Right forelimb (tissue), 1 donor: ENCODE results near the gene AUTS2.

Source experiments
- DNase-seq: peaks from one replicate; pipeline ENCODE4 v3.0.0-alpha.2; 2018

The AUTS2 gene

DNA sequence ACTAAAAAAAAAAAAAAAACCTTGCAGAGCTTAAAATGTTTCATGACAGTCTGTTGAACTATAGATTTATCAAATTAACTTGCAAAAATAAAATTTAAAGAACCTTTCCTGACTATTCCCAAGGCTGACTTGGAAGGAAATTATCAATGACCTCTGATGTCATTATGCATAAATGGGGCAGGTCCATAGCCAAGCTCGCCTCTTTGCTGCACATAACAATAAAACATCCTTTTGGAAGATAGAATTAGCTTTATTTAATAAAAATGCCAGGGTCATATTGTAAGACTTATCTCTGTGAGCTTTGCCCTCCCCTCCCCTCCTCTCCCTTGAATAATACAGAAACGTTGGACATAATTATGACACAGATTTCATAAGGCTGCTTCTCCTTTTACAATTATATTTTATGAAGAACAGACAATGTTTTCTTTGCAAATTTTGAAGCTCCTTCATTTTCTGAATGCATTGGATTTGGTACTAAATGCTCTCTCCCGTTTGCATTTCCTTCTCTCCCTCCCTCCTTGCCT lies 444.8 kb downstream of the AUTS2 start:
- DNase-seq = no peak

DNA sequence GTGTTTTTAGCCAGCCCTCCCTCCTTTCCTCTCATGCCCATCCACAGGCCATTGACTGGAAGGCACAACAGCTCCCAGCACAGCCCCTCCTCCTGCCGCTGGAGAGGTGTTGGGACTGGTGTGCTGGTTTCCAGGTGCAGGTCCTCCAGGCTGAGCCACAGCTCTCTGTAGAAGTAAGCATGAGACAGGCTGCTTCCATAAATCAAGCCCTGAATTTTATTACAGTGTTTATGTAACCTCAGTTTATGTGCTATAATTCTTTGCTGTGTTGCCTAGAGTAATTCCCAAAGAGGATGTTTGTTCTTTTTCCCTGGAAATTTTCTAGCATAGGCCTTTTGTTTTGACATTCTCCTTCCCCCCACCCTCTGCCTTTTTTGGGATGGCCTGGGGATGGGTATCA lies 445.8 kb downstream of the AUTS2 start:
- DNase-seq = no peak

DNA sequence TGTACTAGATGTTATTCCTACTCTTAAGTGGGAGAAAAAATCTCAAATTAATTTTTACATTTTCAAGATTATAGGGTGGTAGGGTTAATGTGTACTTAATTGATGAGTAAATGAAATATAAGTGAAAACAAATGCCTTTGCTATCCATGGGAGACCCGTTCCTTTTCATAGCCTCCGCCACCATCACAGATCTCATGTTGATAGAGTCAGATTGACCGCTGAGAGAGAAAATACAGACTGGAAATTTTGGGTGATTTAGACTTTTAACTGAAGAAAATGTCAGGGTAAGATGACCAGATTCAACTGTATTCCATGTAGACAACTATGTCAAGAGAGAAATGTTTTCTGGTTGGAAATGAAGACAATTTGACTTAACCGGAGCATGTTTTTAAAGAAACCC lies 446.2 kb downstream of the AUTS2 start:
- DNase-seq = no peak

DNA sequence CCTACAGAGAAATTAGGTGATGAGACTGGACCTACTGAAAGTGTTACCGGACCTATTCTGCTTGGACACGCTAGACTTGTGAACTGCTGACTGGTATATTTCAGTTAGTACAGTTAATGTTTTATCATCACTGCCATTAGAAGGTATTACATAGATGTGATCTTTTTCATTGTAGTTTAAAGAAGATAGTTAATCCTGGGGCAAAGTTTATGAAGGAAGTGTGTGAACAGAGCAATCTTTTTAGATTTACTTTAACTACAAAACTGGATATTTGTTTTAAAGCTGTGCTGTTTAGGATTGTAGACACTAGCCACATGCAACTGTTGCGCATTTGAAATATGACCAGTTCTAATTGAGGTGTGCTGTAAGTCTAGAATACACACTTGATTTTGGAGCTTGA lies 446.7 kb downstream of the AUTS2 start:
- no peak for DNase-seq

DNA sequence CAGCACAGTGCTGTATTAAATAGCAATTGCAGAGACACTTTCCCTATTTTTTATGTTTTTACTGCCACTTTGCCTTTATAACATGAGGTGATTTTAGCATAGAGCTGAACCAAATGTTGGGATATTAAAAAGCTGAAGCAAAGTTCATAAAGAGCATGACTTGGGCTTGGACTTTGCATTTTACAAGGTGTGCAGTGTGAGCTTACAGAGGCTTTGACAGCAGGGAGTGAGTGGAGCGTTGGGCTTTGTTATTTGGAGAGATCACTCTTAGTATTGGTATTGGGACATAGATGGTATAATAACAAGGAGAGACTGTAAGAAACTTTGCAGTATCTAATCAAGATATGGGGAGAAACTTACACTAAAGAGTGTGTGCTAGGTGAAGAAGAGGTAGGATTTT lies 449.1 kb downstream of the AUTS2 start:
- no peak for DNase-seq

DNA sequence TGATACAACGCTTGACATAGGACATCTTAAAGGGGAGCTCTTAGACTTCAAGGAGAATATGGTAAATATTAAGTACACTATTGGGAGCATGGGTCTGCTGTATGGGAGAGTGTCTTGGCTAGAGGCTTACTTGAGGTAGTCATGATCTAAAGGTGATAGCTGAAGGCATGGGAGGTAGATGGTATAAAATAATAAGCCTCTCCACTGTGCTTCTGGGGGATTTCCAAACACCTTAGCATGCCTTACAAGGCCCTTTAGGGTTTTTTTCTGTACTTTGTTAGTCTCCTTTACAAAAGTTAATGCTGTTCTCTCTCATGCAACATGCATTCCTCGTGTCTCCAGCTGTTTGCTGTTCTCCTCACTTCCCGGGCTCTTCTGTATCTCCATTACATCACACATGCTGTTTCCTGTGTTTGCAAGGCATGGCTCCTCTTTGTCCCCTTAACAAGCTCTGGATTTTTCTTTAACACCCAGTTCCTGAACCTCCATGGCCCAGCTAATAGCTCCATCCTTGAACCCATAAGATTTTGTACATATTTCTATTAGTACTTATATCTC lies 449.7 kb downstream of the AUTS2 start:
- no peak for DNase-seq

DNA sequence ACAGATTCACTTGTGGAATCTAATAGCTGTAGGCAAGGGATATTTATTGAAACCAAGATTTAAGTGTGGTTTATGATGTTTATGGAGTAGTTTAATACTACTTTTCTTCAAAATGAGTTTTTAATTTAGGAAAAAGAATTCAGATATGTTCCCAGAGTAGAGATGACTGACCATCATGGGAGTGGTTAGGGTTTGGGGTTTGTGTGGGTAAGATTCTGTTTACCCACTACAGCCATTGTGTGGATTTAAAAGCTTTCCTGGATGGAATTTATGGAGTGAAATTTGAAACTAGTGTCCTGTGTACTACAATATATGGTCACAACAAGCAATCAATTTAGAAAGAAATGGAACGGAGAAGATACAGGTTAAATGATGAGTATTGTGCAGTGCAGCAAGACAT lies 453.5 kb downstream of the AUTS2 start:
- DNase-seq = no peak

DNA sequence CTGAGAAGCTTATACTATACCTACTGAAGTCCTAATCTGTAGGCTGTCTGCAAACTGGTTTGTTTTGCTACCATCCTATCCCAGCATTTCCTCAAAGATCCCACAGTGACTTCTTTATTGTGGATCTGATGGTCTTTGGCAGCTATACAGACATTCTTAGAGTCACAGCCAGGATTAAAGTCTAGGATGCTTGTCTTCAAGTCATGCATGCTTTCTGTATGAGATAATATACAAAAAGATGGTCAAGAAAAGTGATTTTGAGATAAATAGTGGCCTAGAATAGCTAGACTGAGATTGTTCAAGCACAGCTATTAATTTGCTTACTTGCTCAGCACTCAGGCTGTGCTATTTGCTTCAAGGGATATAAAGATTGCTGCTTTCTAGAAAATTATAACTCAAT lies 454.4 kb downstream of the AUTS2 start:
- DNase-seq = no peak

DNA sequence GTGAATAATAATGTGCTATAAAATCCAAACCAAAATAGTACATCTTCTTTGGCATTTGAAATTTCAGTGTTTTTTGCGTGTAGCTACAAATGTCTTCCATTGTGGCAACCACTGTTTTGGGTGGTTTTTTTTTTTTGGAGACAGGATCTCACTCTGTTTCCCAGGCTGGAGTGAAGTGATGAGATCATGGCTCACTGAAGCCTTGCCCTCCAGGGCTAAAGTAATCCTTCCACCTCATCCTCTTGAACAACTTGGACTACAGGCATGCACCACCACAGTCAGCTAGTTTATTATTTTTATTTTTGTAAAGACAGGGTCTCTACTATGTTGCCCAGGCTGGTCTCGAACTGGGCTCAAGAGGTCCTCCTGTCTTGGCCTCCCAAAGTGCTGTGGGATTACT lies 455.1 kb downstream of the AUTS2 start:
- no peak for DNase-seq

DNA sequence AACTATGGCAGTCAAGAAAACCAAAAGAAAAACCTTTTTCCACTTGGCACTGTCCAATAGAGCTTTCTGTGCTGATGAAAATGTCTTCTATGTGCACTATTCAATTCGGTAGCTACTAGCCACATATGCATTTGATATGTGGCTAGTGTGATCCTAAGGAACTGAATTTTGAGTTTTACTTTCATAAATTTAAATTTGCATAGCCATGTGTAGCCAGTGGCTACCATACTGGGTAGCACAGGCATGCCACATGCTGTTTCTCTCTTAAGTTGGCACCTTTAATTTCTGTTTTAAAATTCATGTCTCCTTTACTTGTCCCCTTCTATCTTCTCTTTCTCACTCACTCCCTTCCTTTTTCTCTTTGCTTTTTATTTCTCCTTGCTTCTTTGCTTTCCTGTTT lies 455.7 kb downstream of the AUTS2 start:
- no peak for DNase-seq

DNA sequence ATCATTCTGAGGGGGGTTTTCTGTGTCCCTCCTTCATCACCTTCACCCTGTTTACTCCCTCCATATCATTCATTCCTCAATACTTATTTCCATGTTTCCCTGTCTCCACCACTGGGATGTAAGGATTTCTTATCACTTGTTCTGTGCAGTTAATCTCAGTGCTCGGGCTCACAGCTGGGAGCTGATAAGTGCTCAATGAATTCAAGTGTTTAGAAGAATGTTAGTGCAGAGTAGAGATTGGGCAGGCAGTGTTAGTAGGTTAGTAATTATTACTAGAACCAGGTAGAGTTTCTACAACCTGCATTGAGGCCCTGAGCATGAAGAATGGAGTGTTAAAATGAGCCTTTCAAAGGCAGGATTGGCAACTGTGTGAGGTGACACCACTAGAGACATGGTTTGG lies 458.1 kb downstream of the AUTS2 start:
- DNase-seq = no peak

DNA sequence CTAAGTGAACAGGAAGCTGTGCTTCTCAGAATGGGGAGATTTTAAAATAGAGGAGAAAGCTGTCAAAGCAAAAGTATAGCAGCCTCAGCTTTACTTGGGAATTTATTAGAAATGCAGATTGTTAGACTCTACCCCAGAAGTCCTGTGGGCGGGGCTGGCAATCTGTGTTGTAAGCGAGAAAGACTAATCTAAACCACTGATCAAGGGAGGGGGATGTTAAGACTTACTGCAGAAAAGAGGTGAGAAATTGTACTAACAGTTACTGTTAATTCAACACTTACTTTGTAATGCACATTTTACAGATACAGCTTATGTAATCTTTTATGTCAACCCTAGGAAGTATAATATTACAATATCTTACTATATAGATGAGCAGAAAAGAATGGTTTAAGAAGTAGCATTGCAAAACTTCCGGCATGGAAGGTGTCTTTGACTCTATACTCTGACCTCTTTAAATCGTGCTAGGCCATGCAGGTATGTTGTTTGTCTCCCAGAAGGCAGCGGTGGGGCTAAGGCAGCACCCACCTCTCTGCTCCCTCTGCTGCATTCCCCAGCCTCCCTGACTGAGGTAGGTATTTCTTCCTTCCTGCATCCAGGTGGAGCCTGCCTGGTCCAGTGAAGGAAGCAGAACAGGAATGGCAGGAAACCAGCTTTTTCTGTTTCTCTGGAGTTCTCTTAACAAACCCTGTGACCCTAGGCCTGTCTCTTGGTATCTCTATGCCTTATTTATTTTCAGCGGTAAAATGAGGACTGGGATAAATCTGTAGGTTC lies 462.2 kb downstream of the AUTS2 start:
- DNase-seq = no peak

DNA sequence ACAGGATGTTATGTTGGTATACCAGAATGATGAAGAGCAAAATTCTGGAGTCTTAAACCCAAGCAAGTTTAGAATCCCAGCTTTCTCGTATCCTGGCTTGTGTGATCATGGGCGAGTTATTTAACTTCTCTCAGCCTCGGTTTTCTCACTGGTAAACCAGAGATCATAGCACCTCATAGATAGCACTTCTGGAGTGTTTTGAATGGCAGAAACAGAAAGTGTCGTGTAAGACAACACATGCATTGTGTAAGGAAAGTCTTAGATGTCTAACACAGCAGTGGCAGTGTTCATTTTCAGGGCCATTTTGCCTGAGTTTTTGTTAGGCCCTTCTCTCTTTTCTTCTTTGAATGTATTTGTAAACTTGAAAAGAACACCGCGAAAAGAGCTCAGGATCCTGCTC lies 465.1 kb downstream of the AUTS2 start:
- no peak for DNase-seq

DNA sequence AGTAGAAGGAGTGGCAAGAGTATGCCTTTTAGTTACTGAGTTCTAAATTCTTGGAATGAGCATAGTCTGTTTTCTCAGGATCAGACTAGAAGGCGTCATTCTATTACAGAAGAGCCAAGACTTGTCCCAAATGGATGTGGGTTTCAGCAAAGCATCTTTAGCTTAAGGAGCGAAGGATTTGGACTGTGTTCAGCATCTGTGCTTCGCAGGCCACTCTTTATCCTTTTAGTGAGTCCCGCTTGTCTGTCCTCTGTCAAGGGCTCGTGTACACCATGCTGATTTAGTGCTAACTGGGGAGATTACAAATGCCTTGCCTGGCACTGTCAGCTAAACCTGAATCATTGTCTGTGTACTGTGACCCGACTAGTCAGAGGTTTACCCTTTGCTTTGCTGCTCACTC lies 465.7 kb downstream of the AUTS2 start:
- DNase-seq = no peak

DNA sequence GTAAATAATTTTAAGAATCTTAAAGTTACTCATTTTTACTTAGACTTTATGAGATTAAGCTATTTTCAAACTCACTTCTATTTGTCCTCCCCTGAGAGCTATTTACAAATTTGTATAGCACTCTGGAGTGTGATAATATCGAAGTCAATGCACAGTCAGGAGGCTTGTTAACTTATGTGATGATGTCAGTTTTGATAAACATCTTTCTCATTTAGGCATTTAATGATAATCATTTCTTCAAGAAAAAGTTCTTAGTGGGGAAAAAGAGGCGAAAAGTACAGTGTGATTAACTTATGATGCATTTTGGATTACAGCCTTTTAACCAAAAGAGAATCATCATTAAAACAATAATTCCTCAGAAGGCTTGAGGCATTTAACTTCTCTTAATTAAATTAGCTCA lies 468.6 kb downstream of the AUTS2 start:
- no peak for DNase-seq

DNA sequence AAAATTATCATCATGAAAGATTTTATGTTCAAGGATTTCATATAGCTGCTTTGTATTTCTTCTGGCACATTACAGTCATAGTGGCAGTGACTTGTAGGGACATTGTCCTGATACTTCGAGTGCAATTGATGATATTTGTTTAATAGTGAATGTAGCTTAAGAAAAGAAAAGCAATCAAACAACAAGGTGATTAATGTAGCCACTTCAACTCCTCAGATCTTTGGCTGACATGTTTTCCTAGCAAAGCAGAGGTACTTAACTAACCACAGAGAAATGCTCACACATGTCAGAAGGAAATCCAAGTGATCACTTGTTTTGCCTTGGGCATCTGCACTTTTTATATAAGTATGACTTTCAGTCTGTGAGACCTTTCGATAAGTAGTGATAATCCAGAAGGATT lies 470.3 kb downstream of the AUTS2 start:
- DNase-seq = no peak

DNA sequence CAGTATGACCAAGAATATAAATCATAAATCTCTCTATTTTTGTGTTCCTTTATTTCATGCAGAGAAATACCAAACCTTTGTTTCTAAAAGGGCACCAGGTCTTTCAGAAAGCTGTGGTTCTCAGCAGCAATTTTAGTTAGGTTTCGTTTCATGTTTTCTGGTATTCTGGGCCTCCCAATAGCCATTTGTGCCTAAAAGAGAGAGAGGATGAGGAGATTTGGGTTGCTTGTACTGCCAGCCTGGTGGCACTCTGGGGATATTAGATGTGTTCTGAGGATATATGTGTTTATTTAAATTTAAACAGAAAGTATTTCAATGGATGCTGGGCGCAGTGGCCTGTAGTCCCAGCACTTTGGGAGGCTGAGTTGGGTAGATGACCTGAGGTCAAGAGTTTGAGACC lies 471.7 kb downstream of the AUTS2 start:
- no peak for DNase-seq

DNA sequence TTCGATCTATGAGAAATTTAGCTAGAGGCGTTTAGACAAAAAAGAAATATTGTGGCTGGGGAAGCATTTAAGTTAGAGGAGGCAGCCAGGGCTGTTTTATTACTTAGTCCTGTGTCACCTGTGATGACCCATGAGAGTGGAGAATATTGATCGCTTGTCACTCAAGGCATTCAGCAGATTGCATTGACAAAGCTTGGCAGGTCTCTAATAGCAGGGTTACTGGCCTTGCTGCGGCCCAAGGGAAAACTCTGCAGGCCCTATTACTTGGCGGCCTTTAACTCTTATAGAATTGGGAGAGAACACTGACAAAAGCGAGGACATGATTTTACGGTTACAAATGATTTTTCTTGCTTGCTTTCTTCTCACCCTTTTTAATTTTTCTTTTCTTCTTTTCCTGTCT lies 473.5 kb downstream of the AUTS2 start:
- no peak for DNase-seq

DNA sequence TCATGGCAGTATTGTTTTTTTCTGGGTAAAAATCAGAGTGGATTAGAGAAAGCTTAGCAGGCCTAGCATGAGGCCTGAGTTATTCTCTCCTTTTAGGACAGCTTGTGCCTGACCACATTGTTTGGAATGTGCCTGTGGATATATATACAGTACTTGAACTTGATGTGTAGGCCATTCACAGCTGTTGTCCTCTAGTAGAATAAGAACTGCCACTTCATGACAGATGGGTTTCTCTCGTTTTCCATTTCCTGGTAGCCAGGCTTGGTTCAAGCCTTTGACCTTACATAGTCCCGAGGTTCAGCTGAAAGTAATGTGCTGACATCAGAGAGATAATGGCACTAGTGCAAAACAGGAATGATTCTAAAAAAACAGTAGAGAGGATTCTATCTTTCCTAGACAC lies 473.9 kb downstream of the AUTS2 start:
- no peak for DNase-seq

DNA sequence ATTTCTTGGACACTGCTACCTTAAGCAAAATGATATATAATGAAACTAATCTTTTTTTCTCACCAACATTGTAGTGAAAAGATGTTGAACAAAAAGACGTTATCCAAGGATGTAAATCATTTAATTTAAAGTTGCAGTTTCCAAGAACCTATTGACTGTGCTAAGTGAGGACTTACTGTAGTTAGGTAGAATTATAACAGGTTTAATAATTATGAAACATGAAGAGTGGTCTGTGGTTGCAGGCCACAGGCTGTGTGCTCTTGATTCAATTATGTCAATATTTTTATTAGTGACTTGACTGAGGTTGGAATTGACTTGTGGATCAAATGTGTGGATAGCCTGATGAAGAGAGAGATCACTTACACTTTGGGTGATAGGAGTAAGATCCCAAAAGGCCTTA lies 478.1 kb downstream of the AUTS2 start:
- no peak for DNase-seq

DNA sequence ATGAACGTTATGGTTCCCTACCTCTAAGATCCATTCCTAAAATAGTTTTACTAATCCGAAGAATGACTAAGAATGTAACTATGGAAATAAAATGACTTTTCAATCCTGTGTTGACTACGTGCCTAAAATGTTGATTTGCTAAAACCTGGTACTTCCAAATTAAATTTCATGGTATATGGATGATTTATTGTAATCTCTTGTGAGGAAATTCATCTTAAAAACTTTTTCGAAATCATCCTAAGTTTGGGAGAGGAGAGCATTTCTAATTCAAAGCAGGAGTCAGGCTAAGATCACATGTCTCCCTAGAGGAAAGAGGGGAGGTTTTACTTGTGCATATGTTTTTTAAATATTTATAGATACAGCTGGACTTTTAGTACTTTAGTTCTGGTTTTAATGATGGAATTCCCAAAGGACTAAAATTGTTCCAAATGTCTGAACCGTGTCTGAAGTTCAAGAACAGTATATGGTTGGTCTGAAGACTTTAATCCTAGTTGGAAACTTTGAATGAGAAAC lies 483.9 kb downstream of the AUTS2 start:
- DNase-seq = no peak

DNA sequence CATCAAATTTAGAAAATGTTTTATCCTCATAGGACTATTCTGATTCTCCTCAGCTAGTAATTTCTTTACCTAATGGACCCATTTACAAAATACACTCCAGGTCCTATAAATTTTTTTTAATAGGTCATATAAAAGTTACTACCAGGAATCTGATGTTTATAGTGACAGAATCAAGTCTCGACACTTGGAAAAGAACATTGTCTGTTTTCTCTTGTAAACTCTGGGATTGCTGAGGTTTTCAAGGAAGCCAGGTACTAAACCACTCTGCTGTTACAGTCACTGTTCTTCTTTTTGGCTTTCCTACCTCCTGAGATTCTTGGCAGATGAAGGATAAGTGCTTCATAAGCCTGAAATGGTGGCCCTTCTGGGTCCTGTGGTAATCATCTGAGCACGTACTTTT lies 493.1 kb downstream of the AUTS2 start:
- no peak for DNase-seq

DNA sequence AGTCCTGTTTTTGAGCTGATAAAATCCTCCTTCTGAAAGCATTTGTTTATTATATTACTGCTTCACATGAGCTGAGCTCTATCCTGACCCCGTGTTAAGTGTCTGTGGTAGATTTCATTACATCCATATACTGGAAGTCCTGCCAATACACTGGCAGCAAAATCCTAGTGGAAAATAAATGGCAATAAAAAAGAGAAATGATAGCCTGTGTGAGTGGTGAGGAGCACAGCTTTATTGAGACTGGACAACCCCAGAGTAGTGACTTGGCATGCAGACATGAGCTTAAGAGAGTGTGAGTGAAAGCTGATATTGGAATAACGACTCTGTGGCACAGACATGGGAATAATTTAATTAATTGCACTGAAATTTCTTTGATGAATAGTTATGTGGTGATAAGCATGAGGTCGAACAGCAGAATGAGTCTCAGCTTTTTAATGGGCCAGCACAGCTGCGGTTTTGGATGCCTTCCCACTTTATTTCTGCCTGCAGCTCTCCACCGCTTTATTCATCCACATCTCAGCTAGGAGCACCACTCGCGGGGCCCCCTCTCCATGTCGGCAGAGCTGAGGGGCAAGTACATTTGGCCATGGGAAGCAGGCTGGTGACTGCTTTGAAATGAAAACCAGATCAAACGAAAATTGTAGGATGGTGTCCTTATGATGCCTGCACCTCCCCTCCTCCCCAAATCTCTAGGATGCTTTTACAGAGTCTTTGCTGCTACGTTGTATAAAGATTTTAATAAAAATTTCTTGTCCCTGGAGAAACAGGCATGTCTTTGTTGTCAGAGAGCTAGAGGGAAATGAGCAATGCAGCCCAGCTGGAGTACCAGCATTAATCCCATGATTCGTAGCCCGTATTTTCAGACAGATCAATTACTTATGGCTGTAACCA lies 494.3 kb downstream of the AUTS2 start:
- peak; percentile 81 for DNase-seq
